ENCODE data around the gene CLCN4.

Gene CLCN4

GRCh38 chrX:10124506-10125247, 32.1 kb upstream of the CLCN4 start:
- peaks cover 86% of the 10 kb centered on the region for H3K36me3 Mint-ChIP-seq (ENCODE audit: low read depth)
- no peaks in the 10 kb centered on the region for H3K27me3 Mint-ChIP-seq (ENCODE audit: low read depth, poor library complexity)
- H3K4me1 Mint-ChIP-seq, result no peaks in the 10 kb centered on the region
- H3K9me3 Mint-ChIP-seq, result peaks cover 80% of the 10 kb centered on the region
- no peak for TF ChIP-seq CTCF (IDR thresholded peaks at IDR 0.05)
- H3K27ac Mint-ChIP-seq, result peak overlapping the region; percentile 71
- no peak for DNase-seq
- H3K4me3 Mint-ChIP-seq, result no peak overlapping the region

GRCh38 chrX:10125248-10125615, 31.5 kb upstream of the CLCN4 start:
- Mint-ChIP-seq H3K36me3 (ENCODE audit: low read depth) (peaks cover 87% of the 10 kb centered on the region), H3K4me3 (no peak overlapping the region), H3K27ac (no peak overlapping the region), H3K4me1 (no peaks in the 10 kb centered on the region), H3K27me3 (ENCODE audit: low read depth, poor library complexity) (no peaks in the 10 kb centered on the region), H3K9me3 (peaks cover 77% of the 10 kb centered on the region)
- no peak for TF ChIP-seq CTCF (IDR thresholded peaks at IDR 0.05)
- no peak for DNase-seq

DNA sequence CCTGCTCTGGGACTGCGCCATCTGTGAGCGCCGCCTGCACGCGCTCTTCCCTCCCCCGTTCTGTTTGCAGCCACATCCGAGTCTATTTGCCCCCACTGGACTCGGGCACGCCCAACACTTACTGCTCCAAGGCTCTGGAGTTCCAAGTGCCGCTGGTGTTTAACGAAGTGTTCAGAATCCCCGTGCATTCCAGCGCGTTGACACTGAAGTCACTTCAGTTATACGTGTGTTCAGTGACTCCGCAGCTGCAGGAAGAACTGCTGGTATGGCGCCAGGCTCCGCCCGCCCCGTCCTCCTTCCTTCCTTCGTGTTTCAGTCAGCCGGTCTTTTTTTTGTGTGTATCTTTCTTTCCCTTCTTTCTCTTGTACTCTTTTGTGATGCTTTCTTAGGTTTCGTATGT, 30.7 kb upstream of the CLCN4 start:
- DNase-seq, result no peak
- no peak for TF ChIP-seq CTCF (IDR thresholded peaks at IDR 0.05)
- H3K36me3 Mint-ChIP-seq (ENCODE audit: low read depth), result peaks cover 87% of the 10 kb centered on the region

DNA sequence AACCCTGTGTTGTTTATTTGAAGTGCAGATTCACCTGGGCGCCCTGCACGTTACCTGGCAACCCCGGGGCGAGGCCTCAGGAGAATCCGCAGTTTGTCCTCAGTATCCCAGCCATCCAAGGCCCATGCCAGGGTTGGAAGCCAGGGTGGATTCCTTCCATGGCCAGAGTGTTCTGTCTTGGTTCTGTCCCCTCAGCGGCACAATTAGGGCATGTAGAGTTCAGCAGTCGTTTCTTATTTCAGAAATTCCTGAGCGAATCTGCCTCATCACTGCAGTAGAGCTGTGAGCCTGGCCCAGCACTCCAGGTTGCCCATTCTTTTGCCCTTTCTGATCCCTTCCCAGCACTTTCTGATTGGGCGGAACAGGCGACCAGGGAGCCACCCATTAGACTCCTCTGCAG, 29.9 kb upstream of the CLCN4 start:
- TF ChIP-seq CTCF (IDR thresholded peaks at IDR 0.05), result no peak
- Mint-ChIP-seq H3K9me3 (peaks cover 73% of the 10 kb centered on the region), H3K27me3 (ENCODE audit: low read depth, poor library complexity) (no peaks in the 10 kb centered on the region), H3K36me3 (ENCODE audit: low read depth) (peaks cover 84% of the 10 kb centered on the region), H3K4me1 (no peaks in the 10 kb centered on the region), H3K4me3 (no peak overlapping the region), H3K27ac (no peak overlapping the region)
- DNase-seq, result no peak

More for the DNA sequence above, 30.7 kb upstream of the CLCN4 start:
- H3K4me3 Mint-ChIP-seq, result no peak overlapping the region
- H3K27me3 Mint-ChIP-seq (ENCODE audit: low read depth, poor library complexity), result no peaks in the 10 kb centered on the region
- H3K27ac Mint-ChIP-seq, result no peak overlapping the region
- peaks cover 77% of the 10 kb centered on the region for H3K9me3 Mint-ChIP-seq
- no peaks in the 10 kb centered on the region for H3K4me1 Mint-ChIP-seq

- H3K27me3 Mint-ChIP-seq (ENCODE audit: low read depth, poor library complexity), result no peaks in the 10 kb centered on the region
- DNase-seq, result no peak
- H3K9me3 Mint-ChIP-seq, result peaks cover 75% of the 10 kb centered on the region
- no peak overlapping the region for H3K4me3 Mint-ChIP-seq
- H3K27ac Mint-ChIP-seq, result no peak overlapping the region
- H3K4me1 Mint-ChIP-seq, result no peaks in the 10 kb centered on the region
- H3K36me3 Mint-ChIP-seq (ENCODE audit: low read depth), result peaks cover 84% of the 10 kb centered on the region
- no peak for TF ChIP-seq CTCF (IDR thresholded peaks at IDR 0.05)
Observed at GRCh38 chrX:10128386-10128785, 28.4 kb upstream of the CLCN4 start.

DNA sequence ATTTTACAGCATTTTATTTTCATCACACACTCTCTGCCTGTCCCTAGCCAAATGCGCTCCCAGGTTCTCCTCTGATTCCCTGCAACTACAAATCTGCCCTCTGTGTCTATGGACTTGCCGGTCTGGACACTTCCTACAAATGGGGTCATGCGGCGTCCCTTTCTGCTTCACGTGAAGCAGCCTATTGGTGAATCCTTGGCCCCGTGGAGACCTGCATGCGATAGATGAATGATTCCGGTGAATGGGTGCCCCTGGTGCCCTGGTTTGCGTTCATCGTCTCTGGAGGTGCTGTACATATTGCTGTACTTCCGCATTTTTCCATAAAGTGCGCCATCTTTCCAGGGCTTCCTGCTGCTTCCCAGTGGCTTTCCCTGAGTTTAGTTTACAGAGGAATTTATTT, 27.5 kb upstream of the CLCN4 start:
- Mint-ChIP-seq H3K4me3 (no peak overlapping the region), H3K4me1 (no peaks in the 10 kb centered on the region), H3K27ac (no peak overlapping the region), H3K36me3 (ENCODE audit: low read depth) (peaks cover 88% of the 10 kb centered on the region), H3K9me3 (peaks cover 80% of the 10 kb centered on the region), H3K27me3 (ENCODE audit: low read depth, poor library complexity) (peaks cover 2% of the 10 kb centered on the region)
- TF ChIP-seq CTCF (IDR thresholded peaks at IDR 0.05), result no peak
- DNase-seq, result no peak

All from nephron progenitor cell (in vitro differentiated cells).